SK-N-SH (cell line): ENCODE measurements around the gene ZNF407. TPM values are rescaled to one million over a fixed set of nuclear protein-coding genes. Genes with fewer than 3 reads are reported as not detected.
A peak's percentile ranks its signal among the peaks of the same experiment; 100 is the strongest.

Source experiments
- CTCF ChIA-PET: fragments of 300-600, 350-600 bp; formaldehyde crosslinking; extraction: SDS; loops from one replicate; lab custom pipeline; 2021; lab: Yijun Ruan, JAX
- POLR2A ChIA-PET: fragments of 350-600 bp; sonication (Branson Sonifier 250); formaldehyde crosslinking; extraction: SDS; loops from one replicate; lab custom pipeline; 2020; ENCODE audit warnings: antibody characterized with exemption, inconsistent platforms; lab: Yijun Ruan, JAX
- DNase-seq: peaks from one replicate; pipeline ENCODE4 v3.0.0; 2012
- H2AFZ ChIP-seq: fragments of 200-600 bp; sonication (generic); 2 replicates; pipeline ENCODE4 v1.8.1; 2016; ENCODE audit warnings: antibody characterized with exemption, mild to moderate bottlenecking, low read depth
- H3F3A ChIP-seq: fragments of 200-600 bp; sonication (generic); replicated peaks from 2 replicates; pipeline ENCODE3; 2016; ENCODE audit warnings: antibody characterized with exemption, mild to moderate bottlenecking; ENCODE audit not compliant: insufficient read depth
- H3K27ac ChIP-seq, 2 experiments: fragments of 200-500 bp in 1 of 2; fragments of 200-600 bp in 1 of 2; sonication (Bioruptor generic) in 1 of 2; sonication (generic), shearing (Covaris generic) in 1 of 2; 2 replicates each; pipeline versions ENCODE4 v1.5.1 to v1.6.1; 2014 to 2016; ENCODE audit warnings: low read depth in 2 of 2, inconsistent platforms in 1 of 2, low read length in 1 of 2, mild to moderate bottlenecking in 1 of 2, mixed read lengths in 1 of 2
- H3K27me3 ChIP-seq: fragments of 200-600 bp; sonication (generic), shearing (Covaris generic); 2 replicates; pipeline ENCODE4 v1.6.1; 2016; ENCODE audit warnings: mixed run types; ENCODE audit not compliant: insufficient read depth
- H3K36me3 ChIP-seq, 2 experiments: fragments of 200-500 bp in 1 of 2; fragments of 200-600 bp in 1 of 2; sonication (Bioruptor generic) in 1 of 2; sonication (generic) in 1 of 2; replicated peaks in 1 of 2; 2 replicates each; pipeline versions ENCODE3 to v1.5.1; 2014 to 2016; ENCODE audit warnings: low read length in 1 of 2, mild to moderate bottlenecking in 1 of 2; ENCODE audit not compliant: insufficient read depth in 2 of 2, control insufficient read depth in 1 of 2
- H3K4me1 ChIP-seq, 2 experiments: fragments of 200-500 bp in 1 of 2; fragments of 200-600 bp in 1 of 2; sonication (Bioruptor generic) in 1 of 2; sonication (generic), shearing (Covaris generic) in 1 of 2; 2 replicates each; pipeline versions ENCODE4 v1.5.1 to v1.6.1; 2014 to 2016; ENCODE audit warnings: low read depth in 1 of 2, low read length in 1 of 2, mixed run types in 1 of 2; ENCODE audit not compliant: insufficient read depth in 2 of 2, control insufficient read depth in 1 of 2
- H3K4me2 ChIP-seq: fragments of 200-600 bp; sonication (generic), shearing (Covaris generic); 2 replicates; pipeline ENCODE4 v1.6.1; 2017; ENCODE audit warnings: mixed run types
- H3K4me3 ChIP-seq, 2 experiments: fragments of 200-500 bp in 1 of 2; fragments of 200-600 bp in 1 of 2; sonication (Bioruptor generic) in 1 of 2; sonication (generic), shearing (Covaris generic) in 1 of 2; 2 replicates each; pipeline versions ENCODE4 v1.5.1 to v1.8.1; 2014 to 2016; ENCODE audit warnings: low read depth in 2 of 2, inconsistent platforms in 1 of 2, low read length in 1 of 2, mild to moderate bottlenecking in 1 of 2, mixed read lengths in 1 of 2, moderate library complexity in 1 of 2
- H3K79me2 ChIP-seq: fragments of 200-600 bp; sonication (generic); 2 replicates; pipeline ENCODE4 v1.8.1; 2017; ENCODE audit warnings: mild to moderate bottlenecking; ENCODE audit not compliant: insufficient read depth
- H3K9ac ChIP-seq: fragments of 200-600 bp; sonication (generic); 2 replicates; pipeline ENCODE4 v1.6.1; 2017; ENCODE audit warnings: mixed run types
- H3K9me2 ChIP-seq: fragments of 200-600 bp; sonication (generic); 2 replicates; pipeline ENCODE4 v1.6.1; 2017; ENCODE audit warnings: mixed run types
- H3K9me3 ChIP-seq: fragments of 200-600 bp; sonication (generic); 2 replicates; pipeline ENCODE4 v1.6.1; 2017; ENCODE audit warnings: mixed run types, mild to moderate bottlenecking, moderate library complexity
- H4K20me1 ChIP-seq: fragments of 200-600 bp; sonication (generic); 2 replicates; pipeline ENCODE4 v1.6.1; 2017; ENCODE audit warnings: mild to moderate bottlenecking, mixed run types; ENCODE audit not compliant: insufficient read depth
- EP300 ChIP-seq, 2 experiments: IDR thresholded peaks; 2 replicates each; pipeline versions ENCODE4 v1.4.0 to v1.6.1; 2012; ENCODE audit warnings: borderline replicate concordance in 1 of 2, low read depth in 1 of 2, low read length in 1 of 2
- EZH2phosphoT487 ChIP-seq: fragments of 200-600 bp; sonication (generic); IDR thresholded peaks from 2 replicates; pipeline ENCODE4 v1.6.1; 2017; ENCODE audit warnings: low read depth, mixed run types, mild to moderate bottlenecking, antibody characterized with exemption, moderate library complexity, borderline replicate concordance
- FOSL2 ChIP-seq: IDR thresholded peaks from 2 replicates; pipeline ENCODE4 v1.4.0; 2012; ENCODE audit warnings: low read depth, mild to moderate bottlenecking, moderate library complexity, borderline replicate concordance
- FOXJ3 ChIP-seq: sonication (generic); formaldehyde crosslinking; IDR thresholded peaks from 2 replicates; pipeline ENCODE4 v1.5.1; 2020; ENCODE audit warnings: mild to moderate bottlenecking, missing genetic modification reagents
- FOXM1 ChIP-seq: IDR thresholded peaks from 2 replicates; pipeline ENCODE4 v1.4.0; 2012; ENCODE audit warnings: low read depth, mild to moderate bottlenecking
- GABPA ChIP-seq: IDR thresholded peaks from 2 replicates; pipeline ENCODE4 v1.4.0; 2012; ENCODE audit warnings: low read depth, mild to moderate bottlenecking
- JUND ChIP-seq: IDR thresholded peaks from 2 replicates; pipeline ENCODE4 v1.4.0; 2012
- MXI1 ChIP-seq: IDR thresholded peaks from 2 replicates; pipeline ENCODE4 v1.6.1; 2012; ENCODE audit warnings: mild to moderate bottlenecking, low read depth, low read length, improper control_type of control experiment
- NFIC ChIP-seq: IDR thresholded peaks from 2 replicates; pipeline ENCODE4 v1.4.0; 2012; ENCODE audit warnings: borderline replicate concordance
- NRF1 ChIP-seq: IDR thresholded peaks from 2 replicates; pipeline ENCODE4 v1.6.1; 2012; ENCODE audit warnings: low read depth, mild to moderate bottlenecking, low read length
- RCOR1 ChIP-seq: fragments of 150-350 bp; IDR thresholded peaks from 2 replicates; pipeline ENCODE4 v1.6.1; 2017; ENCODE audit warnings: antibody characterized with exemption, low read length
- RXRA ChIP-seq: IDR thresholded peaks from 2 replicates; pipeline ENCODE4 v1.4.0; 2012; ENCODE audit warnings: low read depth, mild to moderate bottlenecking, borderline replicate concordance
- SMC3 ChIP-seq: IDR thresholded peaks from 2 replicates; pipeline ENCODE4 v1.6.1; 2012; ENCODE audit warnings: low read depth, low read length, improper control_type of control experiment
- TEAD4 ChIP-seq: IDR thresholded peaks from 2 replicates; pipeline ENCODE4 v1.4.0; 2012; ENCODE audit warnings: mild to moderate bottlenecking, borderline replicate concordance; ENCODE audit not compliant: insufficient read depth
- YY1 ChIP-seq: IDR thresholded peaks from 2 replicates; pipeline ENCODE4 v1.4.0; 2012; ENCODE audit warnings: low read depth, mild to moderate bottlenecking
- WGBS: methylation state at CpG from one replicate; pipeline ENCODE4 v1.1.6; 2017; ENCODE audit warnings: low lambda C conversion rate; 5-methylcytosine and 5-hydroxymethylcytosine counted together
- polyA plus RNA-seq, 3 experiments: library from polyadenylated mRNA; depleted of rRNA; stranded (reverse); fragments of >200 nt; gene quantifications; 2 replicates each; pipeline ENCODE4 v1.2.3, GENCODE V29; 2012
- TF ChIP-seq, protein P1 (sequence below): IDR thresholded peaks from 2 replicates; pipeline ENCODE4 v1.4.0; 2012; ENCODE audit warnings: low read depth, borderline replicate concordance
- TF ChIP-seq, protein P2 (sequence below): fragments of 200-600 bp; sonication (generic); IDR thresholded peaks from 2 replicates; pipeline ENCODE4 v1.6.1; 2017; ENCODE audit warnings: antibody characterized with exemption, mild to moderate bottlenecking, moderate library complexity
- TF ChIP-seq, protein P3 (sequence below): IDR thresholded peaks from 2 replicates; pipeline ENCODE4 v1.6.1; 2012; ENCODE audit warnings: mild to moderate bottlenecking, low read depth, low read length, moderate library complexity

The ZNF407 gene
- polyA plus RNA-seq, 1 of the 3 experiments (the other 2 are of a cell fraction) = 2.6 TPM

DNA sequence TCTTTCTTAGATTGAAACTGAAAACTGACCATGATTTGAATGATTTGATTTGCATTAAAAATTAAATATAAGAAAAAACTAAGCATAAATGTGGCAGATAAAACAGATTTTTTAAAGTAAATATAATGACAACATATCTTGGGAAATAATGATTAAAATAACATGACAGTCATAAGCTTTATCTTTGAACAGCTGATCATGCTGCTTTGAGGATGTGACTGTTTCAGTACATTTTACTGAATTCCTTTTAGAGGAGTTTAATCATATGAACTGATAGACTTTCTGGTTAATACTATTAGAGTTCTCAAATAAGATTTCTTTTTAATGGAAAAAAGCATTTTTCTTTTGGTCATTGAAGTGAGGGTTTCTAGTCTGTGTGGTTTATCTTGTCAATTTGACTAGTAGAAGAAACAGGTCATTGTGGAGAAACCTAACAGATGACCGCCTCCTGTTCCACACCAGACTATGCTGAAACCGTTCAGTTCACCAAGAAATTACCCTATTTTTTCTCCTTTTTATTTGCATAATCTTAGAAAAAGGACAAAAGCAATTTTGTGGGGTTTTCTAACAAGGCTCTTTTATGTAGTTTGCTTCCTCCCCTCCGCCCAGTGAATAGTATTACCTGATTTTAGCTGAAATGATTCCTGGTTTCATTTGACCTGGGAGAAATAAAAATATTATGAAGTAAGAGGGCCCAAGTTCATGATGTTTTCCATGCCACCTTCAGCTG lies 349.1 kb downstream of the ZNF407 start:
- H3K4me2 ChIP-seq = no peak overlapping the region
- H3K79me2 ChIP-seq = no peaks in the 10 kb centered on the region
- H4K20me1 ChIP-seq = no peaks in the 10 kb centered on the region
- ChIA-PET POLR2A (no interaction called here), CTCF (no interaction called here)
- peak overlapping the region in 1 of 2 experiments; percentile 29; a peak in 2 of 4 replicates for H3K27ac ChIP-seq
- 81% methylated on average over 3 of the region's 3 CpGs for WGBS
- H3K4me1 ChIP-seq = peaks cover 3 to 11% of the 10 kb centered on the region in 2 experiments; a peak in 3 of 4 replicates
- peaks cover 11% of the 10 kb centered on the region for H3F3A ChIP-seq
- H3K9me2 ChIP-seq = no peaks in the 10 kb centered on the region
- no peaks in the 10 kb centered on the region for H3K36me3 ChIP-seq
- DNase-seq = peak; percentile 15
- H3K4me3 ChIP-seq = no peak overlapping the region
- TF ChIP-seq FOXJ3 (no peak), GABPA (no peak), SMC3 (no peak), EZH2phosphoT487 (no peak), YY1 (no peak), MXI1 (no peak), RXRA (no peak)
- TF ChIP-seq, protein P1, sequence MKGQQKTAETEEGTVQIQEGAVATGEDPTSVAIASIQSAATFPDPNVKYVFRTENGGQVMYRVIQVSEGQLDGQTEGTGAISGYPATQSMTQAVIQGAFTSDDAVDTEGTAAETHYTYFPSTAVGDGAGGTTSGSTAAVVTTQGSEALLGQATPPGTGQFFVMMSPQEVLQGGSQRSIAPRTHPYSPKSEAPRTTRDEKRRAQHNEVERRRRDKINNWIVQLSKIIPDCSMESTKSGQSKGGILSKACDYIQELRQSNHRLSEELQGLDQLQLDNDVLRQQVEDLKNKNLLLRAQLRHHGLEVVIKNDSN = no peak
- TF ChIP-seq, protein P2, sequence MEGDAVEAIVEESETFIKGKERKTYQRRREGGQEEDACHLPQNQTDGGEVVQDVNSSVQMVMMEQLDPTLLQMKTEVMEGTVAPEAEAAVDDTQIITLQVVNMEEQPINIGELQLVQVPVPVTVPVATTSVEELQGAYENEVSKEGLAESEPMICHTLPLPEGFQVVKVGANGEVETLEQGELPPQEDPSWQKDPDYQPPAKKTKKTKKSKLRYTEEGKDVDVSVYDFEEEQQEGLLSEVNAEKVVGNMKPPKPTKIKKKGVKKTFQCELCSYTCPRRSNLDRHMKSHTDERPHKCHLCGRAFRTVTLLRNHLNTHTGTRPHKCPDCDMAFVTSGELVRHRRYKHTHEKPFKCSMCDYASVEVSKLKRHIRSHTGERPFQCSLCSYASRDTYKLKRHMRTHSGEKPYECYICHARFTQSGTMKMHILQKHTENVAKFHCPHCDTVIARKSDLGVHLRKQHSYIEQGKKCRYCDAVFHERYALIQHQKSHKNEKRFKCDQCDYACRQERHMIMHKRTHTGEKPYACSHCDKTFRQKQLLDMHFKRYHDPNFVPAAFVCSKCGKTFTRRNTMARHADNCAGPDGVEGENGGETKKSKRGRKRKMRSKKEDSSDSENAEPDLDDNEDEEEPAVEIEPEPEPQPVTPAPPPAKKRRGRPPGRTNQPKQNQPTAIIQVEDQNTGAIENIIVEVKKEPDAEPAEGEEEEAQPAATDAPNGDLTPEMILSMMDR = no peak
- H3K9ac ChIP-seq = no peak overlapping the region
- H3K9me3 ChIP-seq = no peaks in the 10 kb centered on the region
- no peaks in the 10 kb centered on the region for H3K27me3 ChIP-seq
- H2AFZ ChIP-seq = no peak overlapping the region

DNA sequence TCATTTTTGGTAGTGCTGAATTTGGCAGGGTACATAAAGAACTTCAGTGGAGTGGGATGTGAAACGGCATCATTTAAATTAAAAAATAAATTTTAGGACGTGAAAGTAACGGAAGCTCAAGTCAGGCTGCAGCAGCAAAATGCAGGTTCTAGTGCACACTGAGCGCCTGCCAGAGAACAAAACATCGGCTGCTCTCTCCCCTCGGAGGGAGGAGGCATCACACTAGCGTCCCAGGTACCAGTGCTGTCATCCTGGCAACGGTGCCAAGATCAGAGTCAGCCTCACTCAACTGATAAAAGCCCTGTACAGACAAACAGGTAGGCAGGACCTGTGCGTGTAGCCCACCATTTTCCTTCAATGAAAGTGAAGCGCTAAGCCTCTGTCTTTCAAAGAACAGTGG lies 349.7 kb downstream of the ZNF407 start:
- POLR2A ChIA-PET = no interaction called here
- Histone ChIP-seq H3K27me3 (no peaks in the 10 kb centered on the region), H2AFZ (no peak overlapping the region), H3F3A (peaks cover 9% of the 10 kb centered on the region), H3K79me2 (no peaks in the 10 kb centered on the region), H3K4me1 (peaks cover 3 to 12% of the 10 kb centered on the region in 2 experiments; a peak in 3 of 4 replicates), H3K9ac (no peak overlapping the region), H3K36me3 (no peaks in the 10 kb centered on the region), H3K9me2 (no peaks in the 10 kb centered on the region), H3K27ac (no peak overlapping the region), H3K4me2 (no peak overlapping the region), H4K20me1 (no peaks in the 10 kb centered on the region), H3K9me3 (no peaks in the 10 kb centered on the region), H3K4me3 (no peak overlapping the region)
- CTCF ChIA-PET = interaction anchor here (1.4 kb wide), 1 partner anchor 16 kb away, joined by 5 read pairs; no protein-coding TSS in a partner anchor
- no peak for DNase-seq
- WGBS = 93% methylated on average over 9 of the region's 10 CpGs
- TF ChIP-seq JUND = no peak
- TF ChIP-seq, protein P2 = no peak
- TF ChIP-seq RXRA = no peak
- no peak for TF ChIP-seq NFIC
- TF ChIP-seq FOXM1 = no peak
- TF ChIP-seq FOXJ3 = no peak
- TF ChIP-seq SMC3 = no peak
- TF ChIP-seq EP300 (IDR thresholded peaks at IDR 0.05; ENCODE audit: borderline replicate concordance in 1 of 2, low read depth in 1 of 2, low read length in 1 of 2) = no peak
- no peak for TF ChIP-seq TEAD4
- TF ChIP-seq FOSL2 = no peak
- TF ChIP-seq NRF1 = no peak
- TF ChIP-seq RCOR1 = no peak
- TF ChIP-seq EZH2phosphoT487 = no peak
- TF ChIP-seq, protein P3, sequence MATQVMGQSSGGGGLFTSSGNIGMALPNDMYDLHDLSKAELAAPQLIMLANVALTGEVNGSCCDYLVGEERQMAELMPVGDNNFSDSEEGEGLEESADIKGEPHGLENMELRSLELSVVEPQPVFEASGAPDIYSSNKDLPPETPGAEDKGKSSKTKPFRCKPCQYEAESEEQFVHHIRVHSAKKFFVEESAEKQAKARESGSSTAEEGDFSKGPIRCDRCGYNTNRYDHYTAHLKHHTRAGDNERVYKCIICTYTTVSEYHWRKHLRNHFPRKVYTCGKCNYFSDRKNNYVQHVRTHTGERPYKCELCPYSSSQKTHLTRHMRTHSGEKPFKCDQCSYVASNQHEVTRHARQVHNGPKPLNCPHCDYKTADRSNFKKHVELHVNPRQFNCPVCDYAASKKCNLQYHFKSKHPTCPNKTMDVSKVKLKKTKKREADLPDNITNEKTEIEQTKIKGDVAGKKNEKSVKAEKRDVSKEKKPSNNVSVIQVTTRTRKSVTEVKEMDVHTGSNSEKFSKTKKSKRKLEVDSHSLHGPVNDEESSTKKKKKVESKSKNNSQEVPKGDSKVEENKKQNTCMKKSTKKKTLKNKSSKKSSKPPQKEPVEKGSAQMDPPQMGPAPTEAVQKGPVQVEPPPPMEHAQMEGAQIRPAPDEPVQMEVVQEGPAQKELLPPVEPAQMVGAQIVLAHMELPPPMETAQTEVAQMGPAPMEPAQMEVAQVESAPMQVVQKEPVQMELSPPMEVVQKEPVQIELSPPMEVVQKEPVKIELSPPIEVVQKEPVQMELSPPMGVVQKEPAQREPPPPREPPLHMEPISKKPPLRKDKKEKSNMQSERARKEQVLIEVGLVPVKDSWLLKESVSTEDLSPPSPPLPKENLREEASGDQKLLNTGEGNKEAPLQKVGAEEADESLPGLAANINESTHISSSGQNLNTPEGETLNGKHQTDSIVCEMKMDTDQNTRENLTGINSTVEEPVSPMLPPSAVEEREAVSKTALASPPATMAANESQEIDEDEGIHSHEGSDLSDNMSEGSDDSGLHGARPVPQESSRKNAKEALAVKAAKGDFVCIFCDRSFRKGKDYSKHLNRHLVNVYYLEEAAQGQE = no peak
- no peak for TF ChIP-seq YY1
